Testis (tissue), 3 donors: ENCODE results near the gene KCND3. TPM values are rescaled to one million over a fixed set of nuclear protein-coding genes. Genes with fewer than 3 reads are reported as not detected.
A peak's percentile ranks its signal among the peaks of the same experiment; 100 is the strongest.

ENCODE experiments used
- DNase-seq: peaks from one replicate; pipeline ENCODE4 v3.0.0-alpha.2; 2019
- H3K27ac ChIP-seq, 2 donors: fragments of 200-600 bp; sonication (generic); one replicate each; pipeline ENCODE4 v1.5.1; 2019
- H3K27me3 ChIP-seq: fragments of 200-600 bp; sonication (generic); one replicate; pipeline ENCODE4 v1.5.1; 2019
- H3K36me3 ChIP-seq: fragments of 200-600 bp; sonication (generic); one replicate; pipeline ENCODE4 v1.5.1; 2017; ENCODE audit warnings: low read depth; ENCODE audit errors: missing control alignments
- H3K4me1 ChIP-seq: fragments of 200-600 bp; sonication (generic); one replicate; pipeline ENCODE4 v1.5.1; 2019
- H3K4me3 ChIP-seq, 2 donors: fragments of 200-600 bp; sonication (generic); one replicate each; pipeline ENCODE4 v1.5.1; 2017 to 2019
- H3K9me3 ChIP-seq: fragments of 200-600 bp; sonication (generic); one replicate; pipeline ENCODE4 v1.5.1; 2017
- CTCF ChIP-seq, 3 experiments: fragments of 450-650 bp in 2 of 3; fragments of 200-600 bp in 1 of 3; sonication (generic) in 1 of 3; IDR thresholded peaks; one replicate each; pipeline ENCODE4 v1.5.1; 2016 to 2019; ENCODE audit warnings: antibody characterized with exemption in 3 of 3, mild to moderate bottlenecking in 2 of 3, moderate library complexity in 1 of 3
- POLR2A ChIP-seq: fragments of 450-650 bp; IDR thresholded peaks from one replicate; pipeline ENCODE4 v1.6.1; 2017; ENCODE audit warnings: antibody characterized with exemption, mild to moderate bottlenecking, moderate library complexity
- WGBS, 2 donors: methylation state at CpG; one replicate each; pipeline ENCODE4 v1.1.5; 2018; 5-methylcytosine and 5-hydroxymethylcytosine counted together
- intact Hi-C: fragments of 100-400 bp; cut with DNase I; formaldehyde crosslinking; loops from one replicate; pipeline ENCODE4 v1.15.1; 2023; ENCODE audit warnings: low total_unique reads
- polyA plus RNA-seq: library from polyadenylated mRNA; stranded (reverse); fragments of 350-450 nt; fragmentation: Illumina TruSeq; extraction: RNeasy Lipid Tissue Mini Kit (QIAGEN cat#74804); gene quantifications from one replicate; pipeline ENCODE4 v1.2.3, GENCODE V29; 2014; ENCODE audit warnings: low read depth, low replicate concordance; ENCODE audit not compliant: insufficient read depth
- total RNA-seq, 2 donors: library from RNA; depleted of rRNA; stranded (reverse); fragments of >200 nt; gene quantifications; one replicate each; pipeline ENCODE4 v1.2.3, GENCODE V29; 2016

The KCND3 gene
- total and polyA plus RNA-seq, 3 donors from 2014 or later = 5.5 to 6.6 (median 6.0) TPM

GRCh38 chr1:111848852-111849545 lies 140.5 kb downstream of the KCND3 start:
- 59 to 75% methylated on average over 7 of the region's 7 CpGs for WGBS, 2 donors
- Histone ChIP-seq H3K27me3 (no peaks in the 10 kb centered on the region), H3K36me3 (no peaks in the 10 kb centered on the region), H3K27ac (no peak overlapping the region), H3K4me1 (no peaks in the 10 kb centered on the region), H3K9me3 (no peaks in the 10 kb centered on the region), H3K4me3 (no peak overlapping the region)
- peak; percentile 20 for DNase-seq
- intact Hi-C loops = no loop called here
- TF ChIP-seq POLR2A (no peak), CTCF (IDR thresholded peaks at IDR 0.05) (no peak)

- no peaks in the 10 kb centered on the region for H3K27me3 ChIP-seq
- DNase-seq = no peak
- no peak overlapping the region for H3K27ac ChIP-seq
- no peaks in the 10 kb centered on the region for H3K9me3 ChIP-seq
- intact Hi-C loops = no loop called here
- H3K36me3 ChIP-seq = no peaks in the 10 kb centered on the region
- no peak for TF ChIP-seq CTCF (IDR thresholded peaks at IDR 0.05)
- TF ChIP-seq POLR2A = no peak
- H3K4me1 ChIP-seq = no peaks in the 10 kb centered on the region
- no peak overlapping the region for H3K4me3 ChIP-seq
- 81 to 82% methylated on average over 10 of the region's 10 CpGs for WGBS, 2 donors
Measured at GRCh38 chr1:111847466-111847865, 142.0 kb downstream of the KCND3 start.

- Histone ChIP-seq H3K4me3 (no peak overlapping the region), H3K36me3 (no peaks in the 10 kb centered on the region), H3K9me3 (no peaks in the 10 kb centered on the region), H3K27ac (no peak overlapping the region), H3K27me3 (no peaks in the 10 kb centered on the region), H3K4me1 (no peaks in the 10 kb centered on the region)
- TF ChIP-seq POLR2A (no peak), CTCF (IDR thresholded peaks at IDR 0.05) (no peak)
- intact Hi-C loops = no loop called here
- DNase-seq = no peak
- WGBS, 2 donors = 92 to 100% methylated on average over 2 to 8 of the region's 8 CpGs
Measured at GRCh38 chr1:111846842-111847241, 142.6 kb downstream of the KCND3 start.

GRCh38 chr1:111843177-111843576 lies 146.3 kb downstream of the KCND3 start:
- Histone ChIP-seq H3K4me1 (no peaks in the 10 kb centered on the region), H3K27me3 (no peaks in the 10 kb centered on the region), H3K27ac (no peak overlapping the region), H3K4me3 (no peak overlapping the region), H3K9me3 (no peaks in the 10 kb centered on the region), H3K36me3 (no peaks in the 10 kb centered on the region)
- no peak for TF ChIP-seq POLR2A
- no peak for TF ChIP-seq CTCF (IDR thresholded peaks at IDR 0.05)
- intact Hi-C loops = no loop called here
- 69 to 75% methylated on average over 2 of the region's 2 CpGs for WGBS, 2 donors
- no peak for DNase-seq

- H3K4me1 ChIP-seq = no peaks in the 10 kb centered on the region
- H3K9me3 ChIP-seq = no peaks in the 10 kb centered on the region
- H3K4me3 ChIP-seq = no peak overlapping the region
- no peak for DNase-seq
- H3K27me3 ChIP-seq = no peaks in the 10 kb centered on the region
- intact Hi-C loops = no loop called here
- TF ChIP-seq CTCF (IDR thresholded peaks at IDR 0.05) = no peak
- no peak for TF ChIP-seq POLR2A
- H3K36me3 ChIP-seq = no peaks in the 10 kb centered on the region
- 80 to 90% methylated on average over 1 to 3 of the region's 3 CpGs for WGBS, 2 donors
- no peak overlapping the region for H3K27ac ChIP-seq
Measured at GRCh38 chr1:111842411-111842810, 147.1 kb downstream of the KCND3 start.
